HEK293 (cell line): Measurements from ENCODE around the gene CCDC187.

ENCODE experiments used
- GLI4 ChIP-seq: fragments of 450-650 bp; formaldehyde crosslinking; IDR thresholded peaks from 2 replicates; pipeline ENCODE4 v1.5.1; 2016; ENCODE audit warnings: missing biosample characterization, missing genetic modification characterization
- KLF10 ChIP-seq: fragments of 450-650 bp; IDR thresholded peaks from 2 replicates; pipeline ENCODE4 v1.5.1; 2018; ENCODE audit warnings: missing biosample characterization, mild to moderate bottlenecking, missing genetic modification characterization
- RBAK ChIP-seq: fragments of 450-650 bp; formaldehyde crosslinking; IDR thresholded peaks from 2 replicates; pipeline ENCODE4 v1.5.1; 2016; ENCODE audit warnings: missing biosample characterization, missing genetic modification characterization
- ZBTB7A ChIP-seq: fragments of 450-650 bp; formaldehyde crosslinking; IDR thresholded peaks from 2 replicates; pipeline ENCODE4 v1.5.1; 2016; ENCODE audit warnings: low read depth, missing biosample characterization, missing genetic modification characterization
- ZIC2 ChIP-seq: fragments of 450-650 bp; formaldehyde crosslinking; IDR thresholded peaks from 2 replicates; pipeline ENCODE4 v1.5.1; 2016; ENCODE audit warnings: missing biosample characterization, missing genetic modification characterization
- ZNF2 ChIP-seq: fragments of 450-650 bp; formaldehyde crosslinking; IDR thresholded peaks from 2 replicates; pipeline ENCODE4 v1.5.1; 2016; ENCODE audit warnings: missing biosample characterization, missing genetic modification characterization
- ZNF555 ChIP-seq: fragments of 450-650 bp; formaldehyde crosslinking; conservative IDR thresholded peaks from 2 replicates; pipeline ENCODE4 v1.5.1; 2017; ENCODE audit warnings: missing biosample characterization, mild to moderate bottlenecking, missing genetic modification characterization, inconsistent platforms
- ZNF660 ChIP-seq: fragments of 450-650 bp; IDR thresholded peaks from 2 replicates; pipeline ENCODE4 v1.5.1; 2018; ENCODE audit warnings: missing biosample characterization, mild to moderate bottlenecking, missing genetic modification characterization
- ZNF677 ChIP-seq: fragments of 450-650 bp; IDR thresholded peaks from 2 replicates; pipeline ENCODE4 v1.5.0; 2018; ENCODE audit warnings: missing biosample characterization, mild to moderate bottlenecking, missing genetic modification characterization, moderate library complexity
- ZNF707 ChIP-seq: fragments of 450-650 bp; formaldehyde crosslinking; IDR thresholded peaks from 2 replicates; pipeline ENCODE4 v1.5.1; 2016; ENCODE audit warnings: missing biosample characterization, missing genetic modification characterization
- TF ChIP-seq, protein P1 (sequence below): fragments of 450-650 bp; formaldehyde crosslinking; IDR thresholded peaks from 2 replicates; pipeline ENCODE4 v1.5.1; 2016; ENCODE audit warnings: missing biosample characterization, missing genetic modification characterization
- TF ChIP-seq, protein P2 (sequence below): fragments of 450-650 bp; formaldehyde crosslinking; IDR thresholded peaks from 2 replicates; pipeline ENCODE4 v1.5.1; 2016; ENCODE audit warnings: missing biosample characterization, missing genetic modification characterization
- TF ChIP-seq, protein P3 (sequence below): fragments of 450-650 bp; formaldehyde crosslinking; IDR thresholded peaks from 2 replicates; pipeline ENCODE4 v1.5.1; 2016; ENCODE audit warnings: missing biosample characterization, missing genetic modification characterization

DNA sequence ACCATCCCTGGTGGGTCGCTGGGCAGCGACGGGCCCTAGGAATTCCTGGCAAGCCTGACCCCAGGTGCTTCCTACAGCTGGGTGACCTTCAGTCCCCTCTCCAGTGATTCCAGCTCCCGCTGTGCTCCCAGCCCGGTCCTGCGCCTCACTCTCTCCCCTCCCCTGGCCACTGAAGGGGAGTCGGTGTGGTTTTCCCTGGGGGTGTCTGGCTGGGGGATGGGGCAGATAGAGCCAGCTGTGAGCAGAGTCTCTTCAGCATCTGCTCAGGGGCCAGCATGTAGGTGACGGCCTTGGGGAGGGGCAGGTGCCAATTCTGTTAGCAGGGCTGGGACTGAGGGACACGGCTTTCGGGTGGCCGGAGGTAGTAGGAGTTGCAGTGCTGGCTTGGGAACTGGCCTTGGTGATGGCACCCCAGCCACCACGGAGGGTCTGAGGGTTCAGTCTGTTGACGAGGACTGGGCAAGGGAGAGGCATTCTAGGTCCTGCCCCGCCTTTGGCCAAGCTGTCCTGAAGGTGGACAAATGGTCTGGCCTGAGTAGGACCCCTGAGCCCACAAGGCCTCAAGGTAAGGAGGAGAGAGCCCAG, 26.6 kb upstream of the CCDC187 start:
- TF ChIP-seq, protein P1, sequence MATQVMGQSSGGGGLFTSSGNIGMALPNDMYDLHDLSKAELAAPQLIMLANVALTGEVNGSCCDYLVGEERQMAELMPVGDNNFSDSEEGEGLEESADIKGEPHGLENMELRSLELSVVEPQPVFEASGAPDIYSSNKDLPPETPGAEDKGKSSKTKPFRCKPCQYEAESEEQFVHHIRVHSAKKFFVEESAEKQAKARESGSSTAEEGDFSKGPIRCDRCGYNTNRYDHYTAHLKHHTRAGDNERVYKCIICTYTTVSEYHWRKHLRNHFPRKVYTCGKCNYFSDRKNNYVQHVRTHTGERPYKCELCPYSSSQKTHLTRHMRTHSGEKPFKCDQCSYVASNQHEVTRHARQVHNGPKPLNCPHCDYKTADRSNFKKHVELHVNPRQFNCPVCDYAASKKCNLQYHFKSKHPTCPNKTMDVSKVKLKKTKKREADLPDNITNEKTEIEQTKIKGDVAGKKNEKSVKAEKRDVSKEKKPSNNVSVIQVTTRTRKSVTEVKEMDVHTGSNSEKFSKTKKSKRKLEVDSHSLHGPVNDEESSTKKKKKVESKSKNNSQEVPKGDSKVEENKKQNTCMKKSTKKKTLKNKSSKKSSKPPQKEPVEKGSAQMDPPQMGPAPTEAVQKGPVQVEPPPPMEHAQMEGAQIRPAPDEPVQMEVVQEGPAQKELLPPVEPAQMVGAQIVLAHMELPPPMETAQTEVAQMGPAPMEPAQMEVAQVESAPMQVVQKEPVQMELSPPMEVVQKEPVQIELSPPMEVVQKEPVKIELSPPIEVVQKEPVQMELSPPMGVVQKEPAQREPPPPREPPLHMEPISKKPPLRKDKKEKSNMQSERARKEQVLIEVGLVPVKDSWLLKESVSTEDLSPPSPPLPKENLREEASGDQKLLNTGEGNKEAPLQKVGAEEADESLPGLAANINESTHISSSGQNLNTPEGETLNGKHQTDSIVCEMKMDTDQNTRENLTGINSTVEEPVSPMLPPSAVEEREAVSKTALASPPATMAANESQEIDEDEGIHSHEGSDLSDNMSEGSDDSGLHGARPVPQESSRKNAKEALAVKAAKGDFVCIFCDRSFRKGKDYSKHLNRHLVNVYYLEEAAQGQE (tag by site-specific recombination) = no peak
- no peak for TF ChIP-seq ZNF2 (tag by site-specific recombination)
- TF ChIP-seq, protein P2, sequence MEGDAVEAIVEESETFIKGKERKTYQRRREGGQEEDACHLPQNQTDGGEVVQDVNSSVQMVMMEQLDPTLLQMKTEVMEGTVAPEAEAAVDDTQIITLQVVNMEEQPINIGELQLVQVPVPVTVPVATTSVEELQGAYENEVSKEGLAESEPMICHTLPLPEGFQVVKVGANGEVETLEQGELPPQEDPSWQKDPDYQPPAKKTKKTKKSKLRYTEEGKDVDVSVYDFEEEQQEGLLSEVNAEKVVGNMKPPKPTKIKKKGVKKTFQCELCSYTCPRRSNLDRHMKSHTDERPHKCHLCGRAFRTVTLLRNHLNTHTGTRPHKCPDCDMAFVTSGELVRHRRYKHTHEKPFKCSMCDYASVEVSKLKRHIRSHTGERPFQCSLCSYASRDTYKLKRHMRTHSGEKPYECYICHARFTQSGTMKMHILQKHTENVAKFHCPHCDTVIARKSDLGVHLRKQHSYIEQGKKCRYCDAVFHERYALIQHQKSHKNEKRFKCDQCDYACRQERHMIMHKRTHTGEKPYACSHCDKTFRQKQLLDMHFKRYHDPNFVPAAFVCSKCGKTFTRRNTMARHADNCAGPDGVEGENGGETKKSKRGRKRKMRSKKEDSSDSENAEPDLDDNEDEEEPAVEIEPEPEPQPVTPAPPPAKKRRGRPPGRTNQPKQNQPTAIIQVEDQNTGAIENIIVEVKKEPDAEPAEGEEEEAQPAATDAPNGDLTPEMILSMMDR (tag by site-specific recombination) = no peak
- TF ChIP-seq ZNF660 (tag by site-specific recombination) = no peak
- no peak for TF ChIP-seq ZBTB7A
- TF ChIP-seq, protein P3, sequence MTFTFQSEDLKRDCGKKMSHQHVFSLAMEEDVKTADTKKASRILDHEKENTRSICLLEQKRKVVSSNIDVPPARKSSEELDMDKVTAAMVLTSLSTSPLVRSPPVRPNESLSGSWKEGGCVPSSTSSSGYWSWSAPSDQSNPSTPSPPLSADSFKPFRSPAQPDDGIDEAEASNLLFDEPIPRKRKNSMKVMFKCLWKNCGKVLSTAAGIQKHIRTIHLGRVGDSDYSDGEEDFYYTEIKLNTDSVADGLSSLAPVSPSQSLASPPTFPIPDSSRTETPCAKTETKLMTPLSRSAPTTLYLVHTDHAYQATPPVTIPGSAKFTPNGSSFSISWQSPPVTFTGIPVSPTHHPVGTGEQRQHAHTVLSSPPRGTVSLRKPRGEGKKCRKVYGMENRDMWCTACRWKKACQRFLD (tag by site-specific recombination) = no peak
- no peak for TF ChIP-seq ZNF555 (tag by site-specific recombination)
- no peak for TF ChIP-seq ZNF707 (tag by site-specific recombination)
- no peak for TF ChIP-seq ZIC2 (tag by site-specific recombination)
- TF ChIP-seq KLF10 (tag by site-specific recombination) = no peak
- no peak for TF ChIP-seq GLI4
- TF ChIP-seq ZNF677 (tag by site-specific recombination) = no peak
- TF ChIP-seq RBAK (tag by site-specific recombination) = no peak
